ENCODE results near the gene TLR9. TPM values are rescaled to one million over a fixed set of nuclear protein-coding genes. Genes with fewer than 3 reads are reported as not detected.

The TLR9 gene
- total RNA-seq, 1 donor from 2014 or later, result 0.19 TPM

- DNase-seq (ENCODE audit: low spot score), result no peak
These were observed 49.2 kb downstream of the TLR9 start for GRCh38 chr3:52176180-52176752.

GRCh38 chr3:52175416-52176179 is 49.8 kb downstream of the TLR9 start:
- no peak for DNase-seq (ENCODE audit: low spot score)

- DNase-seq (ENCODE audit: low spot score), result no peak
These were observed 50.5 kb downstream of the TLR9 start for GRCh38 chr3:52174896-52175295.

GRCh38 chr3:52173101-52173500 is 52.3 kb downstream of the TLR9 start:
- no peak for DNase-seq (ENCODE audit: low spot score)

- DNase-seq (ENCODE audit: low spot score), result no peak
These were observed 53.1 kb downstream of the TLR9 start for GRCh38 chr3:52172262-52172757.

GRCh38 chr3:52171514-52172261 is 53.8 kb downstream of the TLR9 start:
- DNase-seq (ENCODE audit: low spot score), result no peak

Small RNA genes lying within 50 kb of the gene (microRNA-seq; reads per million reads assigned to microRNA genes)
- gene MIRLET7G (ENCODE audit: borderline number of aligned reads), result 70,147 reads per million, percentile 99 among the genes with 10 or more reads in this experiment

Other genes starting within 250 kb of the TLR9 start
- 35.1 TPM for gene ACY1, start 242.1 kb downstream of the TLR9 start, total RNA-seq
- gene RPL29, start 229.8 kb downstream of the TLR9 start, total RNA-seq, result 948 TPM
- 17.2 TPM for gene DUSP7, start 169.1 kb downstream of the TLR9 start, total RNA-seq
- 2.8 TPM for gene POC1A, start 71.2 kb downstream of the TLR9 start, total RNA-seq
- 134 TPM for gene ALAS1, start 27.5 kb downstream of the TLR9 start, total RNA-seq
- 52.4 TPM for gene TWF2, start 13.5 kb upstream of the TLR9 start, total RNA-seq
- 26.8 TPM for gene PPM1M, start 20.1 kb upstream of the TLR9 start, total RNA-seq
- gene WDR82, start 53.0 kb upstream of the TLR9 start, total RNA-seq, result 52.7 TPM
- 14.1 TPM for gene GLYCTK, start 62.2 kb upstream of the TLR9 start, total RNA-seq
- gene DNAH1, start 90.7 kb upstream of the TLR9 start, total RNA-seq, result 9.9 TPM
- gene BAP1, start 184.4 kb upstream of the TLR9 start, total RNA-seq, result 66.6 TPM
- 10.1 TPM for gene PHF7, start 185.0 kb upstream of the TLR9 start, total RNA-seq
- gene SEMA3G, start 219.5 kb upstream of the TLR9 start, total RNA-seq, result 144 TPM
- gene TNNC1, start 228.4 kb upstream of the TLR9 start, total RNA-seq, result not detected
- 71.6 TPM for gene NISCH, start 230.0 kb upstream of the TLR9 start, total RNA-seq

Measured in mesenteric fat pad (tissue), 1 donor.